ENCODE data around the gene GTF2H4. TPM values are rescaled to one million over a fixed set of nuclear protein-coding genes. Genes with fewer than 3 reads are reported as not detected.

GTF2H4 gene
- polyA plus RNA-seq, 4 donors = 21.5 to 22.3 (median 22.1) TPM

DNA sequence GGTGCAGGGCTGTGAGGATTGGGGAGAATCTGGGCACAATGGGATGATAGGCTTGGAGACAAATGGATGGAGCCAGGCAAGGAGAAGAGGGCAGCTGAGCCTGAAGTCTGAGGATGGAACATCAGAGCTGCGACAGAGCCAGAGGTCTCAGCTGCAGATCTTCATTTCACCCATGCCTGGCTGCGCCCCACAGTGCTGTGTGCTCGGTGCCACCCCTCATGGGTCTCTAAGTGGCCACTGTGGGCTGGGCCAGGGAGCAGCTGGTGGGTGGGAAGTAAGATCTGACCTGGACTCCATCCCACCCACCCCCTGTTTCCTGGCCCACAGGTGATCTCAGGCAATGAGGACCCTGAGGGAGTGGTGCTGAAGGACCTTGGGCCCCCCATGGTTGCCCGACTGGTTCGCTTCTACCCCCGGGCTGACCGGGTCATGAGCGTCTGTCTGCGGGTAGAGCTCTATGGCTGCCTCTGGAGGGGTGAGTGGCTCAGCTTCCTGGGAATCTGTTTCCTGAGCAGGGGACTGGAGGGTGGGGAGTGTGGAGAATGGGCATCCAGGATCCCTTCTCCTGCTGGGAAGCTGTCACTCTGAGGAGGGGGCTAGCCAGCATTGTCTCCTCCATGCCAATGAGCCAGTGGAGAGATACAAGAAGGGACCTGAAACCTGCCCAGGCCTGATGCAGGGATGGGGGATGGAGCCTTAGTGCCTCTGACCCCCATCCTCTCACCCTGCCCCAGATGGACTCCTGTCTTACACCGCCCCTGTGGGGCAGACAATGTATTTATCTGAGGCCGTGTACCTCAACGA lies 17.2 kb upstream of the GTF2H4 start:
- Histone ChIP-seq H3K27ac (ENCODE audit: low read depth in 1 of 3, low read length in 2 of 3) (no peak overlapping the region), H3K4me1 (ENCODE audit: control insufficient read depth in 3 of 3, insufficient read depth in 2 of 3, low read depth in 1 of 3, low read length in 2 of 3) (peaks cover 0 to 12% (median 3%) of the 10 kb centered on the region in 3 donors), H3K4me3 (ENCODE audit: low read depth in 1 of 3, low read length in 3 of 3) (no peak overlapping the region), H3K27me3 (ENCODE audit: control insufficient read depth in 3 of 3, insufficient read depth in 3 of 3, low read length in 3 of 3) (no peaks in the 10 kb centered on the region), H3K9me3 (ENCODE audit: control insufficient read depth in 2 of 2, insufficient read depth in 1 of 2, low read depth in 1 of 2, low read length in 1 of 2) (no peaks in the 10 kb centered on the region), H3K36me3 (ENCODE audit: control insufficient read depth in 3 of 3, insufficient read depth in 2 of 3, low read depth in 1 of 3, low read length in 3 of 3) (peaks cover 8 to 75% (median 30%) of the 10 kb centered on the region in 3 donors)
- WGBS, 3 donors = 80 to 90% (median 83%) methylated on average over 12 of the region's 12 CpGs
- FAIRE-seq = no peak
- DNase-seq = no peak

DNA sequence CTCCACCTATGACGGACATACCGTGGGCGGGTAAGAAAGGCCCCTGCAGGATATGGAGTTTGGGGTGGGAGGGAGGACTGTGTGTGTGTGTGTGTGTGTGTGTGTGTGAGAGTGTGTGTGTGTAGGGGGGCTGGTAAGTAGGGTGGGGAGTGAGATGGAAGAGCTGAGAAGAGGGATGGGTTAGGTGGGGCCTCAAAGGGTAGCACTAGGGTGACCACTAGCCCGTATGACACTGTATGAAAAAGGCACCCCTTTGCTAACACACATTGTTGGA lies 16.6 kb upstream of the GTF2H4 start:
- FAIRE-seq (no peak), DNase-seq (no peak)
- Histone ChIP-seq H3K4me3 (ENCODE audit: low read depth in 1 of 3, low read length in 3 of 3) (no peak overlapping the region), H3K4me1 (ENCODE audit: control insufficient read depth in 3 of 3, insufficient read depth in 2 of 3, low read depth in 1 of 3, low read length in 2 of 3) (peaks cover 0 to 7% (median 3%) of the 10 kb centered on the region in 3 donors), H3K27ac (ENCODE audit: low read depth in 1 of 3, low read length in 2 of 3) (no peak overlapping the region), H3K36me3 (ENCODE audit: control insufficient read depth in 3 of 3, insufficient read depth in 2 of 3, low read depth in 1 of 3, low read length in 3 of 3) (peaks cover 8 to 79% (median 30%) of the 10 kb centered on the region in 3 donors), H3K27me3 (ENCODE audit: control insufficient read depth in 3 of 3, insufficient read depth in 3 of 3, low read length in 3 of 3) (no peaks in the 10 kb centered on the region), H3K9me3 (ENCODE audit: control insufficient read depth in 2 of 2, insufficient read depth in 1 of 2, low read depth in 1 of 2, low read length in 1 of 2) (no peaks in the 10 kb centered on the region)
- WGBS, 3 donors = 91 to 92% (median 92%) methylated on average over 4 of the region's 4 CpGs

DNA sequence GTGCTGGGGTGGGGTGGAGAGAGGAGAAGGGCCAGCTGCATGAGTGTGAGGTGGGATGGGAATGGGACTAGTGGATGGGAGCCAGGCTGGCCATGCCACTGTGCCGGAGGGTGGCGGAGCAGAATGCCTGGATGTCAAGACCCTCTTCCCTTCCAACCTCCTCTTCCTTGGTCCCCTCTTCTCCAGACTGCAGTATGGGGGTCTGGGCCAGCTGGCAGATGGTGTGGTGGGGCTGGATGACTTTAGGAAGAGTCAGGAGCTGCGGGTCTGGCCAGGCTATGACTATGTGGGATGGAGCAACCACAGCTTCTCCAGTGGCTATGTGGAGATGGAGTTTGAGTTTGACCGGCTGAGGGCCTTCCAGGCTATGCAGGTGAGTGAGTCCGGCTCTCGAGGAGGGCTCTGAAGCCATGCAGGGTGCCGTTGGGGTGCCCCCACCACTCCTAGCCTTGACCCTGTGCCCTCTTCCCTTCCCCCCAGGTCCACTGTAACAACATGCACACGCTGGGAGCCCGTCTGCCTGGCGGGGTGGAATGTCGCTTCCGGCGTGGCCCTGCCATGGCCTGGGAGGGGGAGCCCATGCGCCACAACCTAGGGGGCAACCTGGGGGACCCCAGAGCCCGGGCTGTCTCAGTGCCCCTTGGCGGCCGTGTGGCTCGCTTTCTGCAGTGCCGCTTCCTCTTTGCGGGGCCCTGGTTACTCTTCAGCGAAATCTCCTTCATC lies 16.0 kb upstream of the GTF2H4 start:
- no peak overlapping the region for H3K27ac ChIP-seq (ENCODE audit: low read depth in 1 of 3, low read length in 2 of 3)
- peaks cover 0 to under 1% (median 0%) of the 10 kb centered on the region in 3 donors for H3K4me1 ChIP-seq (ENCODE audit: control insufficient read depth in 3 of 3, insufficient read depth in 2 of 3, low read depth in 1 of 3, low read length in 2 of 3)
- FAIRE-seq (no peak), DNase-seq (no peak)
- H3K4me3 ChIP-seq (ENCODE audit: low read depth in 1 of 3, low read length in 3 of 3) = no peak overlapping the region
- WGBS, 3 donors = 84 to 90% (median 87%) methylated on average over 19 to 21 of the region's 21 CpGs
- H3K27me3 ChIP-seq (ENCODE audit: control insufficient read depth in 3 of 3, insufficient read depth in 3 of 3, low read length in 3 of 3) = no peaks in the 10 kb centered on the region
- H3K9me3 ChIP-seq (ENCODE audit: control insufficient read depth in 2 of 2, insufficient read depth in 1 of 2, low read depth in 1 of 2, low read length in 1 of 2) = no peaks in the 10 kb centered on the region
- H3K36me3 ChIP-seq (ENCODE audit: control insufficient read depth in 3 of 3, insufficient read depth in 2 of 3, low read depth in 1 of 3, low read length in 3 of 3) = peaks cover 8 to 82% (median 30%) of the 10 kb centered on the region in 3 donors

DNA sequence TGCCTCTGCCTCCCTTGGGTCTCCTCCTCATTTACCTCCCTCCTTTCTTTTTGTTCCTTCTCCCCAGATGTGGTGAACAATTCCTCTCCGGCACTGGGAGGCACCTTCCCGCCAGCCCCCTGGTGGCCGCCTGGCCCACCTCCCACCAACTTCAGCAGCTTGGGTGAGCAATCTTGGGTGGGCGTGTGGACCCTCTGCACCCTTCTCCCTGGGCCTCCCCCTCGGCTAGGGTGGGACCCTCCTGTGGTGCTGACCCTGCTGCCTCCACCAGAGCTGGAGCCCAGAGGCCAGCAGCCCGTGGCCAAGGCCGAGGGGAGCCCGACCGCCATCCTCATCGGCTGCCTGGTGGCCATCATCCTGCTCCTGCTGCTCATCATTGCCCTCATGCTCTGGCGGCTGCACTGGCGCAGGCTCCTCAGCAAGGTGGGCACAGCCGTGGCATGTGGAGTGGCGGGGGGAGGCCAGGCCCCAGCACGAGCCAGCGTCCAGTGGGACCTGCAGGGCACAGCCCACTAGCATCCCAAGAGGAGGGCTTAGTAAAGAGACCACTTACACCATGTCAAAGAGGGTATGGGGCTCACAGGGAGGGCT lies 14.9 kb upstream of the GTF2H4 start:
- no peak overlapping the region for H3K4me3 ChIP-seq (ENCODE audit: low read depth in 1 of 3, low read length in 3 of 3)
- no peaks in the 10 kb centered on the region for H3K27me3 ChIP-seq (ENCODE audit: control insufficient read depth in 3 of 3, insufficient read depth in 3 of 3, low read length in 3 of 3)
- no peak for FAIRE-seq
- no peak overlapping the region for H3K27ac ChIP-seq (ENCODE audit: low read depth in 1 of 3, low read length in 2 of 3)
- no peaks in the 10 kb centered on the region for H3K9me3 ChIP-seq (ENCODE audit: control insufficient read depth in 2 of 2, insufficient read depth in 1 of 2, low read depth in 1 of 2, low read length in 1 of 2)
- DNase-seq = no peak
- H3K36me3 ChIP-seq (ENCODE audit: control insufficient read depth in 3 of 3, insufficient read depth in 2 of 3, low read depth in 1 of 3, low read length in 3 of 3) = peaks cover 13 to 93% (median 36%) of the 10 kb centered on the region in 3 donors
- no peaks in the 10 kb centered on the region for H3K4me1 ChIP-seq (ENCODE audit: control insufficient read depth in 3 of 3, insufficient read depth in 2 of 3, low read depth in 1 of 3, low read length in 2 of 3)
- 89 to 91% (median 89%) methylated on average over 14 to 16 of the region's 16 CpGs for WGBS, 3 donors

- 89 to 91% (median 90%) methylated on average over 8 of the region's 8 CpGs for WGBS, 3 donors
- Histone ChIP-seq H3K36me3 (ENCODE audit: control insufficient read depth in 3 of 3, insufficient read depth in 2 of 3, low read depth in 1 of 3, low read length in 3 of 3) (peaks cover 13 to 96% (median 41%) of the 10 kb centered on the region in 3 donors), H3K9me3 (ENCODE audit: control insufficient read depth in 2 of 2, insufficient read depth in 1 of 2, low read depth in 1 of 2, low read length in 1 of 2) (no peaks in the 10 kb centered on the region), H3K4me3 (ENCODE audit: low read depth in 1 of 3, low read length in 3 of 3) (no peak overlapping the region), H3K27ac (ENCODE audit: low read depth in 1 of 3, low read length in 2 of 3) (no peak overlapping the region), H3K27me3 (ENCODE audit: control insufficient read depth in 3 of 3, insufficient read depth in 3 of 3, low read length in 3 of 3) (no peaks in the 10 kb centered on the region), H3K4me1 (ENCODE audit: control insufficient read depth in 3 of 3, insufficient read depth in 2 of 3, low read depth in 1 of 3, low read length in 2 of 3) (no peaks in the 10 kb centered on the region)
- no peak for FAIRE-seq
- no peak for DNase-seq
Observed at GRCh38 chr6:30893666-30894065, 14.3 kb upstream of the GTF2H4 start.

DNA sequence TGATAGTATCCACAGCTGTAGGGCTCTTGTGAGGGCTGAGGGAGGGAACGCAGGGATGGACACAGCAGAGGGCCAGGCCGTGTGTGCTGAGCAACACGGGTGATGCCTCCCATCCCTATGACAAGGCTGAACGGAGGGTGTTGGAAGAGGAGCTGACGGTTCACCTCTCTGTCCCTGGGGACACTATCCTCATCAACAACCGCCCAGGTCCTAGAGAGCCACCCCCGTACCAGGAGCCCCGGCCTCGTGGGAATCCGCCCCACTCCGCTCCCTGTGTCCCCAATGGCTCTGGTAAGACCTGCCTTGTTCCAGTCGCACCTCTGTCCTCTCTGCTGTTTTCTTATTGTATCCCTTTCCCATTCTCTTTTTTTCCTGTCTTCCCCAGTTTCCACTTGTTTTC lies 13.6 kb upstream of the GTF2H4 start:
- no peak overlapping the region for H3K4me3 ChIP-seq (ENCODE audit: low read depth in 1 of 3, low read length in 3 of 3)
- H3K27ac ChIP-seq (ENCODE audit: low read depth in 1 of 3, low read length in 2 of 3) = no peak overlapping the region
- no peaks in the 10 kb centered on the region for H3K27me3 ChIP-seq (ENCODE audit: control insufficient read depth in 3 of 3, insufficient read depth in 3 of 3, low read length in 3 of 3)
- DNase-seq (no peak), FAIRE-seq (no peak)
- peaks cover 13 to 96% (median 39%) of the 10 kb centered on the region in 3 donors for H3K36me3 ChIP-seq (ENCODE audit: control insufficient read depth in 3 of 3, insufficient read depth in 2 of 3, low read depth in 1 of 3, low read length in 3 of 3)
- no peaks in the 10 kb centered on the region for H3K9me3 ChIP-seq (ENCODE audit: control insufficient read depth in 2 of 2, insufficient read depth in 1 of 2, low read depth in 1 of 2, low read length in 1 of 2)
- WGBS, 3 donors = 89 to 96% (median 94%) methylated on average over 12 of the region's 12 CpGs
- no peaks in the 10 kb centered on the region for H3K4me1 ChIP-seq (ENCODE audit: control insufficient read depth in 3 of 3, insufficient read depth in 2 of 3, low read depth in 1 of 3, low read length in 2 of 3)

DNA sequence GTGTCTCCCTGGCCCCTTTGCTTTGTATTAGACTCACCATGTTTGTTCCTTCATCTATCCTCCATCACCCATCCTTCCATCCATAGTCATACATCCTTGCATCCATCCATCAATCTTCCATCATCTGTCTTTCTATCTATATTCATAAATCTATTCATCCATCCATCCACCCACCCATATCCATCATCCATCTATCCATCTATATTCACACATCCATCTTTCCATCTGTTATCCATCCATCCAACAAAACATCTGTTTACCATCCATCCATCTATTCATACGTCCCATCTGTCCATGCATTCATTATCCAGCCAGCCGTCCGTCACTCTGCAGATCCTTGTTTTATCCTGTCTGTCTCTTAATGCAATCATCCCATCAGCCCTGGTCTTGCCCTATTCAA lies 13.1 kb upstream of the GTF2H4 start:
- H3K4me1 ChIP-seq (ENCODE audit: control insufficient read depth in 3 of 3, insufficient read depth in 2 of 3, low read depth in 1 of 3, low read length in 2 of 3) = no peaks in the 10 kb centered on the region
- 93 to 96% (median 93%) methylated on average over 3 of the region's 3 CpGs for WGBS, 3 donors
- no peak overlapping the region for H3K27ac ChIP-seq (ENCODE audit: low read depth in 1 of 3, low read length in 2 of 3)
- H3K27me3 ChIP-seq (ENCODE audit: control insufficient read depth in 3 of 3, insufficient read depth in 3 of 3, low read length in 3 of 3) = no peaks in the 10 kb centered on the region
- no peak for FAIRE-seq
- DNase-seq = no peak
- peaks cover 13 to 94% (median 35%) of the 10 kb centered on the region in 3 donors for H3K36me3 ChIP-seq (ENCODE audit: control insufficient read depth in 3 of 3, insufficient read depth in 2 of 3, low read depth in 1 of 3, low read length in 3 of 3)
- H3K9me3 ChIP-seq (ENCODE audit: control insufficient read depth in 2 of 2, insufficient read depth in 1 of 2, low read depth in 1 of 2, low read length in 1 of 2) = no peaks in the 10 kb centered on the region
- H3K4me3 ChIP-seq (ENCODE audit: low read depth in 1 of 3, low read length in 3 of 3) = no peak overlapping the region

DNA sequence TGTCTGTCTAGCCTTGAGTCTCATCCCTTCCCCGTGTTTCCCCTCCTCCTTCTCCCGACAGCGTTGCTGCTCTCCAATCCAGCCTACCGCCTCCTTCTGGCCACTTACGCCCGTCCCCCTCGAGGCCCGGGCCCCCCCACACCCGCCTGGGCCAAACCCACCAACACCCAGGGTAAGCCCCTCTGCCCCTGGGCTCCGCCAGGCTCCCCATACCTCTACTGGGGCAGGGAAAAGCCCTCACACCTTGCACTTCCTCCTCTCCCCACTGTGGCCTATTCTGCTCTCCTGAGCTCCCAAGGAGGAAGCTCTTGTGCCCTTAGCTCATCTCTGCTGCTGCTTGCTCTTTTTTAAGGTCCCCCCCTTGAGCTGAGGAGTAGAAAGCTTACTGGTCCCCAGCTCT lies 12.7 kb upstream of the GTF2H4 start:
- no peak overlapping the region for H3K27ac ChIP-seq (ENCODE audit: low read depth in 1 of 3, low read length in 2 of 3)
- no peaks in the 10 kb centered on the region for H3K27me3 ChIP-seq (ENCODE audit: control insufficient read depth in 3 of 3, insufficient read depth in 3 of 3, low read length in 3 of 3)
- DNase-seq = no peak
- H3K4me1 ChIP-seq (ENCODE audit: control insufficient read depth in 3 of 3, insufficient read depth in 2 of 3, low read depth in 1 of 3, low read length in 2 of 3) = no peaks in the 10 kb centered on the region
- H3K36me3 ChIP-seq (ENCODE audit: control insufficient read depth in 3 of 3, insufficient read depth in 2 of 3, low read depth in 1 of 3, low read length in 3 of 3) = peaks cover 13 to 94% (median 34%) of the 10 kb centered on the region in 3 donors
- H3K9me3 ChIP-seq (ENCODE audit: control insufficient read depth in 2 of 2, insufficient read depth in 1 of 2, low read depth in 1 of 2, low read length in 1 of 2) = no peaks in the 10 kb centered on the region
- no peak for FAIRE-seq
- H3K4me3 ChIP-seq (ENCODE audit: low read depth in 1 of 3, low read length in 3 of 3) = no peak overlapping the region
- 77 to 82% (median 79%) methylated on average over 10 of the region's 10 CpGs for WGBS, 3 donors

All from small intestine (tissue), 7 donors.